ENCODE results near the gene FRG2B.
"Not testable (repeated sequence)": the region's sequence is repeated elsewhere in the genome, so short reads cannot be mapped to it uniquely, and the experiment has no call there.

Gene FRG2B

DNA sequence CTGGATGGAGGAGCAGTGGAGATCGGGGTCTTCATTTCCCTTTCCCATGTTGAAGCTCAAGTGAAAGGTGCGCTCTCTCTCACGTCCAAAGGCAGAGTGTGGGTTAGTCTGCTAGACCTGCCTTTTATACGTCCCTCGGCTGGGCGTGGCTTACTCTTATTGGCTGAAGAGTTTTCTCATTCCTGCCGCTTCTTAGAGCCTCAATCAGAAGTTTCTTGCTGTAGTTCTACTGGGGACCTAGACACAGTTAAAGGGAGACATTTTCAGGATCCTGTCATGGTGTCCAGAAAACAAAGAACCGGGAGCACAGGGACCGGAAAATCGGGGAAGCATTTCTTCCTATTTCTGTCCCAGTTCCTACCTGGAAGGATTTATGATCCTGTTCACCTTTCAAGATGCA lies at the start of gene FRG2B:
TSS of gene FRG2B (minus strand) at position 101 of the 400 bp plus-strand sequence. CDS start at position 48, 53 bp downstream.
- DNase-seq: not testable (repeated sequence)

DNA sequence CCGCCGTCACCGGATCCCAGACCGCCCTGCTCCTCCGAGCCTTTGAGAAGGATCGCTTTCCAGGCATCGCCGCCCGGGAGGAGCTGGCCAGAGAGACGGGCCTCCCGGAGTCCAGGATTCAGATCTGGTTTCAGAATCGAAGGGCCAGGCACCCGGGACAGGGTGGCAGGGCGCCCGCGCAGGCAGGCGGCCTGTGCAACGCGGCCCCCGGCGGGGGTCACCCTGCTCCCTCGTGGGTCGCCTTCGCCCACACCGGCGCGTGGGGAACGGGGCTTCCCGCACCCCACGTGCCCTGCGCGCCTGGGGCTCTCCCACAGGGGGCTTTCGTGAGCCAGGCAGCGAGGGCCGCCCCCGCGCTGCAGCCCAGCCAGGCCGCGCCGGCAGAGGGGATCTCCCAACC lies 40.9 kb upstream of the FRG2B start:
- DNase-seq: not testable (repeated sequence)

DNA sequence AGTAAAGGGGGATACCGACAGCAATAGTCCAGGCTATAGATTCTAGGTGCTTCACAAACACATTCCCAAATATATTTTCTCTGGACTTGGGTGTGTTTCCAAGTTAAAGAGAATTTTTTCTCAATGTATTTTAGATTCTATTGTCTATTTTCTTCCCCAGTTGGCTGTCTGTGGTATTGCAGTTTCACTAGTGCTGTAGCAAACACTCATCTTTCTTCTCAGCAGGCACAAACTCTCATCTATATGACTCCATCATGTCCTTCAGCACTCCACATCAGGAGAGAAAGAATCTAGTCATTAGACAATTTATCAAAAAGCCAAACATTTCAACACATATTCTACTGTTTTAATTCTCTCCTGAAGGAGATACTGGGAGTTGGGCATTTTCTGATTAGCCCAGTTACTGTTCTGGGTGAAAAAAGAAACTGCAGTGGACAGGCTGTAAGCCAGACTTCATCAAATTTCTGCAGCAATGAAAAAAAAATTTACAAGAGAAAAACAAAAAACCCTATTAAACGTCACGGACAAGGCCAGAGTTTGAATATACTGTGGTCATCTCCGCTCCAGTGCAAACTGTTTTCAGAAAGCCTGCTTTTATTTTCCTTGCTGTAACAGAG lies 37.1 kb upstream of the FRG2B start:
- not testable (repeated sequence) for DNase-seq

DNA sequence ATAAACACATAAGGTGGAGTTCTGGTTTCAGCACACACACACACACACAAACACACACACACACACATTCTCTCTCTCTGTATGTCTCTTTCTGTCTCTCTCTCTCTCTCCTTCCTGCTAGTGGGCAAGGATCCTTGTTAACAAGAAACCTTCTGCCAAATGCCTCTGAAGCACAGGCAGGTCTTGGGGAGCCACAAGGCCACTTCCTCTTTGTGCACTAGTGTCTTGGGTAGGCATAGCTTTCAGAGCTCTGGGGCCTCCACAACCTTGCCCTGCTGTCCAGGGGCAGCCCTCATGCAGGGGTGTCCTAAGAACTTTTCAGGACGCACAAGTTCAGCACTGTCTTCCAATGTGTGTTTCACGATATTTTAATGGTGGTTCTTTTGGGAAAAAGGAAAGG lies 34.5 kb upstream of the FRG2B start:
- not testable (repeated sequence) for DNase-seq

DNA sequence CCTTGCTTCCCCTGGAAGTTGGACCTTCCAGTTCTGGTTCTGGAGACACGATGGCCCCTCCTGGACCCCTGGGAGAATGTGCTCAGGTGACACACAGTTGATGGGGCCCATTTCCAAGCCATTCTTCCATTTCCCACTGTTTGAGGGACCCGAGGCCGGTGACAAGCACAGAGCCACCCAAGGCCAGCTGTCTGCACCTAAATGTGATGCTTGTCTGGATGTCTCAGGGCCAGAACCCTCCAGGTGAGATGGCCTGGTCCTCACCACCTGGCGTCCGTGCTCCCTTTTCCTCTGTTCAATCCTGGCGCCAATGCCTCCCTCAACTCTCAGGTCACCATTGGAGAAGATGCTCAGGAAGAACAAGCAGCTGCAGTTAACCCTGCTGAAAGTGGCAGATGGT lies 33.9 kb upstream of the FRG2B start:
- DNase-seq: not testable (repeated sequence)

DNA sequence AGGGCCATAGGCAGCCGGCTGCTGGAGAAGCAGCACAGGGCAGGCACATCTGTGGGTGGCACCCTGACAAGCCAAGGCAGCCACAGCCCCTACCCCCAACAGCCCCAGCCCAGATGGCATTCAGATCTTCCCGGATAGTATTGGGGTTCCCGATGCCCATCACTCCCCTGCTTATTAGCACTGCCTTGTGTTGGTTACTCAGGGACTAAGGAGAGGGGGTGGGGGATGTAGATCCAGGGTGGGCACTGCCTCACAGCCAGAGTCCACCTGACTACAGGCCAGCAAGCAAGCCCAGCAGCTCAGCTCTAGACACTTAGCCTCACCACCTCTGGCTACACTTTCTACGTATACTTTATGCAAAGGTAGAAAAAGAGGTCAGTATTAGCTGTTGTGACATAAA lies 30.7 kb upstream of the FRG2B start:
- DNase-seq: not testable (repeated sequence)

DNA sequence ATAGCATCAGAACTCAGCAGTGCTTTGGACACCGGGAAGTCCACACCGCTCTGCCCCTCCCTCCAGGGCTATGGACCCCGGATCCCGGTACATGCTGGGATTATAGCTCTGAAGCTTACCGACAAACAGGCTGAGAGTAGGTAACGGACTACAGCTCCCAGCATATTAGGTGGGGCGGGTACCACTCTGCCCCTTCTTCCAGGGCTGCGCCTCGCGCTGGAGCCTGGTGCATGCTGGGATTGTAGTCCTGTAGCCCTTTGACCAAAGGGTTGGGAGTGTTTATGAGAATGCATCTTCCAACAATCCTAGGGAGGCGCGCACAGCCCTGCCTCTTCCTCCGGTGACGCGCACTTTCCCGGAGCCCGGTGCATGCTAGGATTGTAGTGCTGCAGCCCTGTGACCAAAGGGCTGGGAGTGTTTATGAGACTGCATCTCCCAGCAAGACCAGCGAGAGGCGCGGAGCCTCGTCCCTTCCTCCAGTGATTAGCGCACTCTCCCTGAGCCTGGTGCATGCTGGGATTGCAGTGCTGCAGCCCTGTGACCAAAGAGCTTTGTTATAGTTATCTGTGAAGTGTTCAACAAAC lies 22.4 kb upstream of the FRG2B start:
- not testable (repeated sequence) for DNase-seq

DNA sequence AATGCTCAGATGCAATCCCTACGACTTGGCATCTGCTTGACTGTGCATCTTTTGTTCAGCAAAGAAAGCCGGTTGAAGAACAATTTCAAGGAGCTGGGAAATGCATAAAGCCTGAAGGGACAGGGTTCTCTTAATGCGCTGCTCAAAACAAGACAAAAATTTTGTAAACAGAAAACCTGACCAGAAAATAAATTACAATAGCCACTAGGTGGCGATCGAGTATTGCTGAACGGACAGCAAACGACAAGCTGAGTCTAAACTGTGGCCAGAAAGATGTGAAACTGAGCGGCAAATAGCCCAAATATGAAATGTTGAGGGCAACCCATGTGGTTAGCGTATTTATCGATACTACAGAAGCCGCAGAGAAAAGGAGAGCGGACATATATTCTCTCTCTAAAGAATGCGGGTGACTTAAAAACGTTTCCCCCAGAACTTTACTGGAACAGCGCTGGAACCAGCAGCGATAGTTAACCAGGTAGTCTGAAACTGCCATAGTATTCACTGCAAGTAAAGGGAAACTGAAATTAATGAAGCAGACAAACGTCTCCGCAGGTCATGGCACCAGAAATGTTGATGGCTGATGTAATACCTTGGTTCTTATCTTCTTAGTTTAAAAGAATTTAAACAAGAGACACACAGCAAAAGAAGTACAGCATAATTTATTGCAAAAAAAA lies 20.6 kb upstream of the FRG2B start:
- DNase-seq: not testable (repeated sequence)

DNA sequence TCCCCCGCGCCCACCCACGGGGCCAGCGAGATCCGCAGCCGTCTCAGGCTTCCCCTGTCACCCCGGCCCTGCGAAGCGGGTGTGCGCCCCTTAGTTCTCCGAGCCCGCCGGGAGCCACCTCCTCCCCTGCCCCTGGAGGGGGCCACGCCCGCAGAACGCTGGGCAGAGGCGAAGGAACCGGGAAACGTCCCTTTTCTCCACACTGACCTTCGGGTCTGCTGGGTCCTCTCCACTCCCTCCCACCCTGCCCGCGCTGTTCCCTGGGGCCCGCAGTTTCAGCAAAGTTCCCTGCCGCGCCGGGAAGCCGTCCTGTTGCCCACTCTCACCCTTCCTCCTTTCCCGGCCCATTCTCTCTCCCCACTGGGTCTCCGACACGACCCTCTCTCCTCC lies 11.2 kb upstream of the FRG2B start:
- DNase-seq: not testable (repeated sequence)

DNA sequence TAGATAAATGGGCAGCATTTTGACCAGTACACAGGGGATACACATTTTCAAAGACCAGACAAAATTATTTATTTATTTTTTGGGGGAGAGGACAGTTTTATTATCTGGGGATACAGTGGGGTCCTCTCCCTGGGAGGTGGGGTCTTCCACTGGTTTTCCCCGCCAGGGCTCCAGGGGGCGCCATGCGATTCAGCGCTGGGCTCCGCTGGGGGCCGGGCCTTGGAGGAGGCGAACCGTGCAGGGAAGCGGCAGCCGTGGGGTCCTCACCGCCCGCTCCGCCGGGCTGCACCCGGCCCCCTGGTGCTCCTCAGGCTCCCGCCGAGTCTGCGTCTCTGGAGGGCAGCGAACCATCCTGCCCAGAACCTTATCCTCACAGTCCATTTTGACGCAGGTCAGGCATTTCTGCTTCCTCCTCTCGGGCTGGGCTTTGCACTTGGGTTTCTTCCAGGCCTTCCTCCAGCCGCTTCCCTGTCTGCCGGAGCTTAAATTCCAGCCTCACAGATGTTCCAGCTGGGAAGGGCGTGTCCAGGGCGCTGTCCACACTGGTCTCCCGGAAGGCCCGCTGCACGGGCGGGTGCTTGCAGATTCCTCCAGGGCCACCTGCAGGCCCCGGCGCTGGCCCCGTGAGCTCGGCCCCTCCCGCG lies 10.7 kb upstream of the FRG2B start:
- DNase-seq: not testable (repeated sequence)

DNA sequence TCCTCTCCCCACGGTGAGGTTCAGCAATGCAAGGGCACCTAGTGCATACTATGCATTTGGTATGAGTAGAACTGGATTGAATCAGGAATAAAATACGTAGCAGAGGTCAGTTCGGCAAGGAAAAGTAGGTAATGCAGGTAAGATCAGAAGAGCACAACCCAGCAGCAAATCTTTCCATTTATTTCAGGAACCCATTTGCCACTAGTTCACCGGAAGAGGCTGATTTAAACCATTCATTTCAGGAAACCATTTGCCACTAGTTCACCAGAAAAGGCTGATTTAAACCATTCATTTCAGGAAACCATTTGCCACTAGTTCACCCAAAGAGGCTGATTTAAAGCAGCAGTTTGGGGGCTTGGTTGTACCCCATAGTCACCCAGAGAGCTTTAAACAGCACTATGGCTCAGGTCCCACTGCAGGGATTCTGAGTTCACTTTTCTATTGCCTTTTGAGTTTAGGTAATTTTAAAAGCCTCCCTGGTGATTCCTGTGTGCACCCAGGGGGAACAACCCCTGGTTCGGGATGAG lies 4.2 kb upstream of the FRG2B start:
- DNase-seq: not testable (repeated sequence)

DNA sequence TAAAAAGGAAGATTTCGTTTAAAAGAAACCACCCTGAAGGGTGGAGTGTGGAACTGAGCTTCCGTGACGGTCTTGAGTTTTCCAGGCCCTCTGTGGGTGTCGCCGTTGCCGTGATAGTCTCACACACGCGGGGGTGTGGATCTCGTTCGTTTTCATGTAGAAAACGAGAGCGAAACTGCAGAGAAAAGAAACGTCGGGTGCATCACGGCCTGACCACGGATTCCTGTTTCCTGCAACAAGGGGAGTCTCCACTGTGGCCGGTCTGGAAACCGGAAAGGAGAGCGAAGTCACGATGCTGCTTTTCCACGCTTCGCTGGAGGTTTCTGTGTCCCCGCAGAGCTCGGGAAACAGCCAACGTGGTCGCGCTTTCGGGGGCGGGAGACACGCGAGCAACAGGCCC lies 4.1 kb downstream of the FRG2B start:
- DNase-seq: not testable (repeated sequence)

DNA sequence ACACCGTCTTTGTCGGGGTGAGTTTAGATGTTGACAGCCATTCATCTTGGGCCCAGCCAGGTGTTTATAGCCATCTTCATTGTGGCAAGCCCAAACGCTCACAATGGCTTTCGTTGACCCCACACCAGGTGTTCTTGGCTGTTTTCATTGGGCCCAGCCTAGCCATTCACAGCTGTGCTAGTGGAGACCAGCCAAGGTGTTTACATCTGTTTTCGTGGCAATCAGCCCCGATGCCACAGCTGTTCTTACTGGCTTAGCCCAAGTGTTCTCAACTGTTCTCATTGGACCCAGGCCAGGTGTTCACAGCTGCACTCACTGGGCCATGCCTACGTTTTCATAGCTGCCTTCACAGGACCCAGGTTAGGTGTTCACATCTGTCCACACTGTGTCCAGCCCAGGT lies 7.7 kb downstream of the FRG2B start:
- no peak for DNase-seq

DNA sequence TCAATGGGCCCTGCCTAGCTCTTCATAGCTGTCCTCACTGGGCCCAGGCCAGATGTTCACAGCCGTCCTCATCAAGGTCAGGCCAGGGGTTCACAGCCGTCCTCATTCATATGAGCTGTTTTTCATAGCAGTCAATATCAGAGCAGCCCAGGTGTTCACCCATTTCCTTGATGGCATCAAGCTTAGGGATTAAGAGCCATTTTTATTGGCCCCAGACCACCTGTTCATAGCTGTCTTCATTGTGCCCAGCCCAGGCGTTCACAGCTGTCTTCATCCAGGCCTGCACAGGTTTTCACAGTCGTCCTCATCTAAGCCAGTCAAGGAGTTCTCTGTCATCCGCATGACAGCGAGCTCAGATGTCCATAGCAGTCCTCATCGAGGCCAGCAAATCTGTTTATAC lies 9.4 kb downstream of the FRG2B start:
- DNase-seq: no peak

DNA sequence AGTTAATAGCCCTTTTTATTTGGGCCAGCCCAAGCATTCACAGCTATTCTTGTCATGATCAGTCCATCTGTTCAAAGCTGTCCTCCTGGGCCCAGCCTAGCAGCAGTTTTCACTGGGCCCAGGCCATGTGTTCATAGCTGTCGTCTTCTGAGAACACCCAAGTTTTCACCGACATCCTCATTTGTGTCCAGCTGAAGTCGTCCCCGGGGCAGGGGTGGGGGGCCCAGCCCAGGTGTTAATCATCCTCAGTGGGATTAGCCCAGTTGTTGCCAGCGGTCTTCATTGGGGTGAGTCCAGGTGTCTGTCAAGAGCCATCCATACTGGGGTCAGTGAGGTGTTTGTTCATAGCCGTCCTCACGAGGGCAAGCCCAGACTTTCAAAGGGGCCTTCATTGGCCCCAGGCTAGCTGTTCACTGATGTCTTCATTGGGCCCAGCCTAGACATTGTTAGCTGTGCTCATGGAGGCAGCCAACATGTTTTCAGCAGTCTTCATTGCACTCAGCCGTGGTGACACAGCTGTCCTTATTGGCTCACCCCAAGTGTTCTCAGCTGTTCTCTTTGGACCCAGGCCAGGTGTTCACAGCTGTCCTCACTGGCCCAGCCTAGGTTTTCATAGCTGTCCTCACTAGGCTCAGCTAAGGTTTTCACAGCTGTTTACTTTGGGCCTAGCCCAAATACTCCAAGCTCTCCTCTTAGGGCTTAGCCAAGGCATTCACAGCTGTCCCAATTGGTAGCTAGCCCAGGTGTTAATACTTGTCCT lies 10.0 kb downstream of the FRG2B start:
- DNase-seq: no peak

DNA sequence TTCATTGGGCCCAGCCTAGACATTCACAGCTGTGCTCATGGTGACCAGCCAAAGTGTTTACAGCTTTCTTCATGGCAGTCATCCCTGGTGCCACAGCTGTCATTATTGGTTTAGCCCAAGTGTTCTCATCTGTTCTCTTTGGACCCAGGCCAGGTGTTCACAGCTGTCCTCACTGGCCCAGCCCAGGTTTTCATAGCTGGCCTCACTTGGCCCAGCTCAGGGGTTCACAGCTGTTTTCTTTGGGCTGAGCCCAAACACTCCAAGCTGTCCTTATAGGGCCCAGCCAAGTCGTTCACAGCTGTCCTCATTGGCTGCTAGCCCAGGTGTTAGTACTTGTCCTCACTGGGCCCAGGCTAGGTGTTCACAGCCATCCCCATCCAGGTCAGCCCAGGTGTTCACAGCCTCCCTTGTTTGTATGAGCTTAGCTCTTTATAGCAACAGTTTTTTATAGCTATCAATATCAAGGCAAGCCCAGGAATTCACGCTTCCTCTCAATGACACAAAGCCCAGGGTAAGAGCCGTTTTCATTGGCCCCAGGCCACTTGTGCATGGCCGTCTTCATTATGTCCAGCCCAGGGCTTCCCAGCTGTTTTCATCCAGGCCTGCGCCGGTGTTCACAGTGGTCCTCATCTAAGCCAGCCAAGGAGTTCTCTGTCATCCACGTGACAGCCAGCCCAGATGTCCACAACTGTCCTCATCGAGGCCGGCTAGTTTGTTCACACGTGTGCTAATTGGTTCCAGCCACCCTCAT lies 11.6 kb downstream of the FRG2B start:
- no peak for DNase-seq

DNA sequence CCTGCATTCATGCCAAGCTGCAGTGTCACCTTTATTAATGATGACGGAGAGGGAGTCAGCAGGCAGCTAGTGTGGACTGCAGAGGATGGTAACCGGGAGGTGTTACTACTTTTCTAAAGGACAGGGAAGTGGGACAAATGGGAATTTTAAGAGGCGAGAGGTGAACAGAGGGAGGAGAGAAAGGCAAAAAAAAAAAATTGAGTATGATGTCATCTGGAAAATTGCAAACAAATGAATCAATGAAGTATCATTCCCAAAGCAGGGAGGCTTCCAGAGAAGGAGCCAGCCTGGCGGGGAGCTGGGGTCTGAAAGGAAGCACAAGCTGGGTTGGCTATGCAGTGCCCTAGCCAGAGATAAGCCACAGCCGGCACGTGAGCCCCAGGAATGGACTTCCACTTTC lies 12.9 kb downstream of the FRG2B start:
- DNase-seq: no peak

DNA sequence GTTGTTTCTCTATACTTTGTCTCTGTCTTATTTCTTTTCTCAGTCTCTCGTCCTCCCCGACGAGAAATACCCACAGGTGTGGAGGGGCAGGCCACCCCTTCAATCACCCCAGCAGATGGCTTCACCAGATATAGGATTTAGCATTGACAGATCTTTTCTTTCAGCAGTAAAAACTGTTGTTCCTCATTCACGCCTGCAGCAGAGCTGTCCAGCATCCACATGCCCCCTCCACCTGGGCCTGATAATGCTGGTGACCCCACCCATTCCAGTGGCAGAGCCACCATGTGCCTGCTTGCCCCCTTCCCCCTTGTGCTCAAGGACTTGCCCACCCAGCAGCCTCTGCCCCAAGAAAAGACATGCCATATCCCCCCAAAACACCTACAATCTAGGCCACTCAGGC lies 15.5 kb downstream of the FRG2B start:
- no peak for DNase-seq

DNA sequence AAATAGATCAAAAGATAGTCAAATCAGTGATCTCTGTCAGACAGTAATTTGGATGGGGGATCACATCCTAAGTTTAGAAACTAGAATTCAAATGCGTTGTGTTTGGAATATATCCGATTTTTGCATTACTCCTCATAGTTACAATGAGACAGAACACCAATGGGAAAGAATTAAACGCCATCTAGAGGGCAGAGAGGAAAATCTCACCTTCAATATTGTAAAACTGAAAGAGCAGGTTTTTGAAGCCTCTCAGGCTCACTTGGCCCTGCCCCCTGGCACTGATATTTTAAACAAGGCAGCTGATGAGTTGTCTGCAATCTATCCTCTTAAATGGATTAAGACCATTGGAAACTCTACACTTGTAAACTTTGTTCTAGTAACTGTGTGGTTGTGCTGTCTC lies 17.7 kb downstream of the FRG2B start:
- no peak for DNase-seq

DNA sequence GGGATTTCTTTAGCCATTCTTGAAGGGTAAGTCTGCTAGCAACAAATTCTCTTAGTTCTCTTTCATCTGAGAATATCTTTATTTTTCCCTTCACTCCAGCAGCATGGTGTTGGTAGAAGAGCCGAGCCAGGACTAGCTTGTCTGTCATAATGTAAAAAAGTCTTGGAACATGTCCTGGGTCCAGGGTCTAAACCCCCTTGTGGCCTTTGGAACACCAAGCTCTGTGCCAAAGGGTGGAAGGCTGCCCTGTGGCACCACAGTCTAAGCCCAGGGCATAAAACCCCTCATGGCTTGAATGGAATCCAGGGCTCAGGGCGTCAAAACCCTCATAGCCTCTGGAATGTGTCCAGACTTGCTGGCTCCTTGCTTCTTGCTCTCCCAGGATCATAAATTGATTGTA lies 23.2 kb downstream of the FRG2B start:
- not testable (repeated sequence) for DNase-seq

DNA sequence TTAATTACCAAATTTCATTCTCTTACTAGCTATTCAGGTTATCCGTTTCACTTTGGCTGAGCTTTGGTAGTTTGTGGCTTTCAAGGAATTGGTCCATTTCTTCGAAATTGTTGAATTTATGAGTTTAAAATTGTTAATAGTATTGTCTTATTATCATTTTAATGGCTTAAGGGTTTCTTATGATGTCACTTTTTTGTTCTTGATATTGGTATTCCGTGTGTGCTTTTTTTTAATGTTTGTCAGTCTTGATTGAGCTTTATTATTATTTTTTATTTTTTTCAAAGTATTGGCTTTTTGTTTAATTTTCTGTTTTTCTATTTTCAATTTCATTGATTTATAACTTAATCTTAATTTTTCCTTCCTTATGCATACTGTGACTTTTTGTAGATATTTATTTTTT lies 25.9 kb downstream of the FRG2B start:
- no peak for DNase-seq

DNA sequence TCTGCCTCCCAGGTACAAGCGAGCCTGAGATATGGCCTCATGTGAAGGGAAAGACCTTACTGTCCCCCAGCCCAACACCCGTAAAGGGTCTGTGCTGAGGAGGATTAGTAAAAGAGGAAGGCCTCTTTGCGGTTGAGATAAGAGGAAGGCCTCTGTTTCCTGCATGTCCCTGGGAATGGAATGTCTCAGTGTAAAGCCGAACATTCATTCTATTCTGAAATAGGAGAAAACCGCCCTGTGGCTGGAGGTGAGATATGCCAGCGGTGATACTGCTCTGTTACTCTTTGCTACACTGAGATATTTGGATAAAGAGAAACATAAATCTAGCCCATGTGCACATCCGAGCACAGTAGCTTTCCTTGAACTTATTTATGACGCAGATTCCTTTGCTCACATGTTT lies 26.7 kb downstream of the FRG2B start:
- not testable (repeated sequence) for DNase-seq

Data from activated CD8-positive, alpha-beta memory T cell treated with anti-CD3 and anti-CD28 coated beads, Interleukin-2, amount 50 U/mL, for 48 hours (primary cell).